ENCODE results near the gene MRPS34.
A peak's percentile ranks its signal among the peaks of the same experiment; 100 is the strongest.
"Not testable (repeated sequence)": the region's sequence is repeated elsewhere in the genome, so short reads cannot be mapped to it uniquely, and the experiment has no call there.

MRPS34 gene

DNA sequence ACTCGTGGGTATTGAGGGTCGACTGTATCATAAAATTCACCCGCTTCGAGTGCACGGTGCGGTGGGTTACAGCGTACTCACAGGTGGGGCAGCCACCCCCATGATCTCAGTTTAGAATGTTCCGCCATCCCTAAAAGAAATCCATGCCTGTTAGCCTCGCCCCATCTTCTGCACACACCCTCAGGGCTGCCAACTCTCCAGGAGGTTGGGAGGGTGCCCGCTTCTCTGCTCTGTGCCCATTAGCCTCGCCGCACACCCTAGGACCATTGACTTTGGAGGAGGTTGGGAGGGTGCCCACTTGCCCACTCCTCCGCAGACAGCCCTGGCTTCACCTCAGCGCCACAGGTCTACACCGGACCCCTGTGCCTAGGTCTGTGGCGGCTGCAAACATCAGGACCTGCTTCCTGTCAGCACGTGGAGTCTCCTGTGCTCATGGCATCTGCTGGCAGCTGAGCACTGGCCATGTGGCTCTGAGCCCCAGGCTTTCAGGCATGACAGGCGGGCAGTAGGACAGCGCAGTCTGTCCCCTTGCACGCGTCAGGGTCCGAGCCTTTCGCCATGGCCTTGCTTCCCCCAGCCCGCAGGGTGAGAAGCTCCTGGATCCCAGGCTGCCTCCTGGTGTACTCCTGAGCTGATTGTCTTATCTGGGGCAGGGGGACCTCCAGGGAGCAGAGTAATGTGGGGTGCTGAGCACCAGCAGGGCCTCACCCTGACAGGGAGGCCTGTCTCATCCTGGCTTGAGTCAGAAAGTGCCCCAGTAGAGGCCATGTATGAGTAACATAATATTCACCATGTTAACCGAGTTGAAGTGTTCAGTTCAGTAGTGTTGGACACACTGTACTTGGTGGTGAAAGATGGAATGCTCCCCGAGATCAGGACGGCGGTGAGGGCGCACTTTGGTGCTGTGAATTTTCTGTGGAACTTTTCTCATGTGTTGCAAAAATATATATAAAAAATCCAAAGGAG is 23.5 kb downstream of the MRPS34 start:
- DNase-seq (ENCODE audit: low read depth), result no peak

DNA sequence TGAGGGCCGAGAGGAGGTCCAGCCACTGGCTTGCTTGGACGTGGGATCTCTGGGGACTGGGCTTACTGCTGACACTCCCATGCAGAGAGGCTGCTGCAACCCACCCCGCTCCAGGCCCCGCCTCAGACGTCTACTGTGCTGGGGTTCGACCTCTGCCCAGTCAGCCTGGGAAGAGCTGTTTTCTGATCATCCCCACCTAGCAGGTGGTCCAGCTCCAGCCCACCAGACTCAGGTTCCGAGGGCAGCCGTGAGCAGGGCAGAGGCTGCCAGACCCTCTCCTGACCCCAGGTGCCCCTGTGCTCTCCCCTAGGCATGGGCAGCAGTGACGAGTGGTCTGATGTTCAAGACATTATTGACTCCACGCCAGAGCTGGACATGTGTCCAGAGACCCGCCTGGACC is 25.0 kb downstream of the MRPS34 start:
- DNase-seq (ENCODE audit: low read depth), result no peak

DNA sequence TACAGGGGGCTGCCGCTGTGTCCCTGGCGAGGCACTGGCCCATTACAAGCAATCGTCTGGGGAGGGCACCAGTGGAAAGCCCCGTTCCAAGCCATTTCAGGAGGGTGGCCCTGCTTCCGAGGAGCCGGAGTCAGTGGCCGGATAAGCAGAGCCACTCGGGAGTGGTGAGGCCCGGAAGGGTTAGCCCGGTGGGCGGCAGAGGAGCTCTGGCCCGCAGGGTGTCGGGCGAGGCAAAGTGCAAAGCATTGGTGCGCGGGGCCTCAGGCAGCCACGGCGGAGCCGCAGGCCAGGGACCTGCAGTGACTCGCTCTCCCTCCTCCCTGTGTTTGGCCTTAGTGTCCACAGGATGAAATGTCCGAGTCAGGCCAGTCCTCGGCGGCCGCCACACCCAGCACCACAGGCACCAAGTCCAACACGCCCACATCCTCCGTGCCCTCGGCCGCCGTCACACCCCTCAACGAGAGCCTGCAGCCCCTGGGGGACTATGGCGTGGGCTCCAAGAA is 26.2 kb downstream of the MRPS34 start:
- DNase-seq (ENCODE audit: low read depth), result no peak

DNA sequence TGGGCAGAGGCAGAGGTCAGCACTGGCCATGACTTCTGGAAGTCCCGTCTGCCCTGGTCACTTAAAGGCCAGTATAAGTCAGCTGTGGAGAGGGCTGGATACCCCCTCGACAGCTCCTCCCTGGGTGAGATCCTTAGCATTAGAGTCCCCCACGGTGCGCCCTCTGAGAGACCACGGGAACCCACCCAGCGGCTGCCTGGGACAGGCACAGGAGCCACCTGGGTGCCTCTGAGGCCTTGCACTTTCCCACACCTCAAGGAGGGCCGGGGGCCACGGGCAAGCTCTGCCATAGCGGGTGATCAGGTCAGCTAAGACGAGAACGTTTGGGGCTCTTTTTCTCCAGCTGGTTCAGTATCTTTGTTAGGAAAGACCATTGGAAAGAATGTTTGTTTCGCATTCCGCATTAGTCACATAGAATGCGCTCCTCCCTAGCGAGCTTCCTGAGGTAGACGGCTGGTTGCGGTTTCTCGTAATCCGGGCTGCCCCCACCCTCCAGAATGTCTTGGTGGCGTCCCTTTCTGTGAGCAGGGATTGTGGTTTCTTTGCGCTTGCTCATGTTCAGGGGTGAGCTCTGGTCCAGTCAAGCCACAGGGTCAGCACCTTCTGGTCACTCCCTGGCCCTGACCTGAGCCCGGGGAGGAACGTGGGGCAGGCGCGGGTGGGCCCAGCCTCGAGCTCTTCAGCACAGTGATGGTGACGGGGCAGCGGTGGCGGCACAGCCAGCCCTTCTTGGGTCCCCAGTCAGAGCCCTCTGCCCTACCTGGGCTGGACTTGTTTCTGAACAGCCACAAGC is 26.8 kb downstream of the MRPS34 start:
- peak; percentile 93 for DNase-seq (ENCODE audit: low read depth)

DNA sequence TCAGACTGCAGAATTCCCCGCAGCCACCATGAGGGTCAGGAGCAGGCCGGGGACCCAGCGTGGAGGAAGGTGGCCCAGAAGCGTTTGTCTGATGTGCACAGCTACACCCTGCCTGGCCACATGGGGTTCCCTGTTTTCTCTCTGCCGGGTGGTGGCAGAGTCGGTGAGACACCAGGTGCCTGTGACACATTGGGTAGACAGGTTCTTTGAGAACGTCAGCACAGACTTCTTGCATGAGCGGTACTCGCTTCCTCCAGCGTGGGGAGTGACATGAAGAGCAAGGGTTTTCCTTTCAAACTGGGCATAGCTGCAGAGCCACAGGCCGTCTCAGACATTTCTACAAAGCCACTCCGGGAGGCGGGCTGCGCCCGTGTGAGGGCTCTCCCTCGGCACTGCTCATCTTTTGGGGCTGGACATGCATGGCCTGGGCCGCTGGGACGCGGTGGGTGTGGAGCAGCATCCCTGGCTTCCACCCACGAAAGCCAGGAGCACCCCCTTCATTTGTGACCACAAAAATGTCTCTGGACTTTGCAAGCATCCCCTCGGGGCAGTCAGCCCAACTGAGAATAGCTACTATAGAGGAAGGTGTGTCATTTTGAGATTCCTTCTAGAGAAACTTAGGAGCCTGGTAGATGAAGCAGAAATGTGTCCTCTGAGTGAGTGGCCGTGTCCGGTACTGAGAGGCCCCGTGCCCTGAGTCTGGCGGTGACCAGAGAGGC is 27.6 kb downstream of the MRPS34 start:
- DNase-seq (ENCODE audit: low read depth), result peak; percentile 38

DNA sequence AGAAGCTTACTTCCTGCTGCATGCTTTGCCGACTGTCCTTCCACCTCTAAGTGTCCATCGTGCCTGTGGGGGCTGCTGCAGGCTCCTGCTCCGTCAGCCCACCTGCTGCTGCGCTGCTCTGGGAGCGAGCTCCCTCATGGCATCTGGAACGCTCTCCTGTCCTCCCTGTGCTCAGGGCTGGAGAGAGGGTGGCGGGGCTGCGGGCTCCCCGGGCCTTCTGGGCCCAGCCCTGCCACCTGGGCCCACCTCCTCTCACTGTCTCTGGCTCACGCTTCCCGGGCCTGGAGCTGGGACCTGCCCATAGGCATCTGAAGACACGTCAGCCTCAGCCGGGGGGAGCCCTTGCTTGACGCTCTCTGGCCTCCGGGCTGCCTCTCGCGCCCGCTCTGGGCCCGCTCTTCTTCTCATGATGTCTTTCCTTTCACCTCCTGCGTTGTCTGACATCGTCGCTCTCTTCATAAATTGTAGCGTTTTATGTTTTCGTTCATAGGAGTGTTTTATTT is 28.5 kb downstream of the MRPS34 start:
- DNase-seq (ENCODE audit: low read depth), result no peak

DNA sequence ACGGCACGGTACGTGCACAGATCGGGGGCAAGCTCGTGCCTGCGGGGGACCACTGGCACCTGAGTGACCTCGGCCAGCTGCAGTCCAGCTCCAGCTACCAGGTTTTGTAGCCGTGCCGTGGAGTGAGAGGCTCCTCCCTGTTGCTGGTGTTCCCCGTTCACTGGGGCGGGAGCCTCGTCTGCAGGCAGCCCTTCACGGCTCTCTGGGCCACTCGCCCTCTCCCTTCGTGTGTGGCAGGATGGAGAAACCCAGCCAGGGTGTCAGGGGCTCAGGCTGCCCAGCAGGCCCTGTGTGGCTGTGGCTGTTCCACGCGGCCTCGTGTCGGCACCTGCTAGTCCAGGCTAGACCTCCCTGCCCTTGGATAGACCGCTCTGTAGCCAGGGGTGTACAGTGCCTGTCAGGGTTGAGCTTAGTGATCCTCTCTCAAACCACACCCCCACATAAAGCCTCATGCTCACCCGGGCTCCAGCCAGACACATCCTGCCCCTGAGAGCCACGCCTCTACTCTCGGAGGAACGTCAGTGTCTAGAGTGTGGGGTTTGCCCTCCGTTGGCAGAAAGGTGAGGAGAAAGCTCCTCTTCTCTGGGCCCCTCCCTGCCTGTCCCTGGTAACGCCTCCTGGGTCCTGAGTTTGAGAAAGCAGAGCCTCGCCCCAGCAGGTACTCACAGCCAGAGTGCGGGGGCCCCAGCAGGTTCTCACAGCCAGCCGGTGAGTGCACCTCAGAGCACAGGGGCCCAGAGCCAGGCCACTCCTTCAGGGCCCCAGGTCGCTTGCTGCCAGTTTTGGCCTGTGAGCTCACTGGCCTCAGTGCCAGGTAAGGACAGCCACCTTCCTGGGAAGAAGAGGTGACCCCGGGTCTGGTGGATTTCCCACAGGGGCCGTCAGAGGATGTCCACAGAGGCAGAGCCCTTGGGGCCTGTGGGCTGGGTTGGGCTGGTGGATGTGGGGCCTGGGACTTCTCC is 29.3 kb downstream of the MRPS34 start:
- no peak for DNase-seq (ENCODE audit: low read depth)

DNA sequence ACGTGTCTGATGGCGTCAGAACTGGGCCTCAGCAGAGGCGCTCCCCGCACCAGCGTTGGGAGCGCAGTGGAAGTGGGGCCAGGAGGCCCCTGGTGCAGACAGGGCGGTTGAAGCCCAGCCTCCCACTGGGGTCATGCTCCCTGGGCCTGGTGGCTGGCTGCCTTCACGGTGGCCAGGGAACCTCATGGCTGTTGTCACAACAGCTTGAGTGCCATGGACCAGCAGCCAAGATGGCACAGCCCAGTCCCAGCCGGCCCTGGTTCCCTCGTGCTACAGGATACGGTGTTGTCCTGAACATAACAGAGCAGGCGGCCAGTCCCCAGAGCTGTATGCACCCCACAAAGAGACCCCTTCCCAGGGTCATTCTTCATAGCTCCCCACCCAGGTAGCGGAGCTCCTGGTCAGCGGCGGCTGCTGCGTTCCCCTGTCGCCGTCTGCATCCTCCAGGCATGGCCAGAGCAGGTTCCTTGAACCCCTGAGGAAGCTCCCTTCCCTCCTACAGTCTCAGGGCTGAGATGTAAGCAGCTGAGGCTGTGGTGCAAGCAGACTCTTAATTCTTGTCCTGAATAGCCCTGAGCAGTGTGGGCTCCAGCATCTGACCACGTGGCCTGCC is 31.3 kb downstream of the MRPS34 start:
- DNase-seq (ENCODE audit: low read depth), result no peak

DNA sequence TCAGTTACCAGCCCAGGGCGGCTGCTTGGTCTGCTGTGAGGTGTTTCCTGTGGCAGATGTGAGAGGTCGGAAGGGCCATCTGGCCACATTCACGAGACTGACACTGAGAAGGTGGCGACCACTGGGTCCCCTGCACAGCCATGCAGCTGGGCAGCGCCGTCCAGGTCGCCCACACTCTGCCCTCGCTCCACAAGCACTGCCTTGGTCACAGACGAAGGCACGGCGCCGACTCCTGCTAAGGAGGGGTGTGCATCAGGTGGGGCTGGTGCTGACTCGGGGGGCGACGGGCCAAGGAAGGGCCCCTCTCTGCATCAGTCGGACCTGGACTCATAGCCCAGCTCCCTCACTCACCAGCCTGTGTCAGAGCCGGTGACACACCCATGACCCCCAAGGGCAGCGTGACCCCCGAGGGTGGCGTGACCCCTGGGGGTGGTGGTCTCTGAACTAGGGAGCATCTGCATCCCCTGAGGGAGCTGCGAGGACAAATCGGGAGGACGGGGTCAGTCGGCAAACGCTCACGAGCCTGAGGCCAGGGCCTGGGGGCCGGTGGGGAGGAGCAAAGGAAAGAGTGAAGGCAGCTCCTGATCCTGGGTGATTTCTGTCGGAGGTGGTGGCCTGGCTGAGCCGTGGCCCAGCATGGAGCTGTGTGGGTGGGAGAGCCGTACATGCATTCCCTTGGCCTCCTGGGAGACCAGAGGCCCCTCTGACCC is 32.0 kb downstream of the MRPS34 start:
- no peak for DNase-seq (ENCODE audit: low read depth)

DNA sequence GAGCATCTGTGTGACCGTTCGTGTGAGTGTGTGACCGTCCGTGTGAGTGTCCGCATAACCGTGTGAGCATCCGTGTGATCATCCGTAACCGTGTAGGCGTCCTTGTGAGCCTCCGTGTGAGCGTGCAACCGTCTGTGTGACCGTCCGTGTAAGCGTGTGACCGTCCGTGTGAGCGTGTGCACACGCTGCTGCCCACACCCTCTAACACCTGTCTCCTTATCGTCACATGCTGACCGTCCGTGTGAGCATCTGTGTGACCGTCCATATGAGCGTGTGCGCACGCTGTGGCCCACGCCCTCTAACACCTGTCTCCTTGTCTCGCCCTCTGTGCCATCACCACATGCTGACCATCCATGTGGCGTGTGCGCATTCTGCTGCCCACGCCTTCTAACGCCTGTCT is 32.7 kb downstream of the MRPS34 start:
- no peak for DNase-seq (ENCODE audit: low read depth)

DNA sequence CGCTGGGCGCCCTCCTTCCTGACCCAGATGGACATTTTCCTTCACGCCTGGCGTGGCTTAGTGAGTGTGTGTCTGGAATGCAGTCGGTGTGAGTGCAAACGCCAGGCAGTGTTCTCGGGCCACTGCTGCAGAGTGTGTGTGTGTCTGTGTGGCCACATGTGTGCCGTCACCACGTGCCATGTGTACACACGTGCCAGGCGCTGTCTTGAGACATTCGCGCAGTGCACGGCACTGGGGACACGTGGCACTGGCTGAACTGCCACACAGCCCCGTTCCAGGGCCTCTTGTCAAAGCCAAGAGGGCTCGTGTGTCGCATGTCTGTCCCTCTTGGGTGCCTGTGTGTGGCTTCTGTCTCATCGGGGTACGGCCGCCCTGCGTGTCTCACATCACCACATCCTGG is 38.1 kb downstream of the MRPS34 start:
- no peak for DNase-seq (ENCODE audit: low read depth)

DNA sequence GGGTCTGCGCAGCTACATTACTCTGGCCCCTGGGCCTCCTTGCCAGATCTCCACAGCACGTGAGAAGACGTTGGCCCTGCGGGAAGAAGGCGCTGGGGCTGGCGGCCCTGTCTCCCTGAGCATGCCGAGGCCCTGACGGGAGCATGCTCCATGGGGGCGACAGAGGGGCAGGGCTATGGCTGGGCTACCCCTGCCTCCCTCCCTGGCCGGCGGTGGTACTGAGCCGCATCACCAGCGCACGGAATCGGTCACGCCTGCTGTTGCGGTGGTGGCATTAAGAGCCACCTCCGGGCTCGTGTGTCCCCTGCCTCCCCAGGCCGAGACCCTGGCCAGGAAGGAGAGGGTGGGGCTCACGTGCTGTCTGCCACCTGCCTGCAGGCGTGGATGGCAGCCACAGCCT is 38.8 kb downstream of the MRPS34 start:
- DNase-seq (ENCODE audit: low read depth), result no peak

DNA sequence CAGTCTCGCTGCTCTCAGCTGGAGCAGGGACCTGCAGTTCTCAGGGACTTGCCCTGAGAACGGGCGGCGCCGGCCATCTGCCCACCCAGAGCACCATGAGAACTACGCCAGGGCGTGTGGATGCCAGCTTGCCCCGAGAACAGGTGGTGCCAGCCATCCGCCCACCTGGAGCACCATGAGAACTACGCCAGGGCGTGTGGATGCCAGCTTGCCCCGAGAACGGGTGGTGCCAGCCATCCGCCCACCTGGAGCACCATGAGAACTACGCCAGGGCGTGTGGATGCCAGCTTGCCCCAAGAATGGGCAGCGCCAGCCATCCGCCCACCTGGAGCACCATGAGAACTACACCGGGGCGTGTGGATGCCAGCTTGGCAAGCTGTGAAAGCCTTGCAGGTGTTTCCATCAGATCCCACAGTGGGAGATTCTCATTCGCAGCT is 40.4 kb downstream of the MRPS34 start:
- not testable (repeated sequence) for DNase-seq (ENCODE audit: low read depth)

DNA sequence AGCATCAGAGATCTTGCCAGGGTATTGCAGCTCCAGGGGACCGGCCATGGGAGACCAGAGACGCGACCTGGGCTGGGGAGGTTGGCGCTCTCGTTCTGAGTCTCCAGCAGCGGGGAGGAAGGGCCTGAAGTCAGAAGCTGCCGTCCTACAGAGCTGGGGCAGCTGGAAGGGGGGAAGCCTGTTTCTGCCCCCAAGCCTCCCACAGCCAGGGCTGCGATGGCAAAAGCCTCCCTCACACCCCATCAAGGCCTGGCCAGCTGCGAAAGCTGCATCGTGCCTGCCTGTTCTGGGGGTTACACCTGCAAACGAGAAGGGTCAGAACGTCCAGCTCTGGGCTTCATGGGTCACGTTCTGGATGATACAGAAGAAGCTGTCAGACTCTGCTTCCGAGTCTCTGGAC is 40.9 kb downstream of the MRPS34 start:
- DNase-seq (ENCODE audit: low read depth), result no peak

DNA sequence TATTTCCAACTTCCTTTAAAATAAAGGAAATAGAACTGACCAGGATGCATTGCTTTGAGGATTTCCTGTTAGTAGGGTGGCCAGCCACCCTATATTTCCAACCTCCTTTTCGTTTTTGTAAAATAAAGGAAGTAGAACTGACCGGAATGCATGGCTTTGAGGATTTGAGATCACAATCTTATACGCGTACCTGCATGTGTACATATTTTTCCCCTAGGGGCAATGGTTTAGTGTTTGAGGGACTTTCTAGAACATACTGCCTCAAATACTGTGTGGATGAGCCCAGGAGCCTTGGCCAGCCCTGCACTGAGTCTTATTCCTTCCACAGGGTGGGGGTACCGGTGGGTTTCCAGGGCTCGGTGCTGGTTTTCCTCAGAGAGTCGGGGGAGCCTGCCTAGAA is 41.3 kb downstream of the MRPS34 start:
- DNase-seq (ENCODE audit: low read depth), result no peak

DNA sequence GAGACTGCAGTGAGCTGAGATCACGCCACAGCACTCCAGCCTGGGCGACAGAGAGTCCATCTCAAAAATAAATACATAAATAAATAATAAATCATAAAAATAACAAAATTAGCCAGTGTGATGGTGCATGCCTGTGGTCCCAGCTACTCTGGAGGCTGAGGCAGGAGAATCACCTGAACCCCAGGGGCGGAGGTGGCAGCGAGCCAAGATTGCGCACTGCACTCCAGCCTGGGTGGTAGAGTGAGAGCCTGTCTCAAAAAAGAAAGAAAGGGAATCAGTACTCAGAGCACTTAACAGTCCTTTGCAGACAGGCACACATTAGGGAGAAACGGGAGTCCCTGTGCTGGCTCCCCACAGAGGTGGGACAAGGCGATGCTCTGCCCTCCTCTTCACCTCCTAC is 41.9 kb downstream of the MRPS34 start:
- DNase-seq (ENCODE audit: low read depth), result no peak

DNA sequence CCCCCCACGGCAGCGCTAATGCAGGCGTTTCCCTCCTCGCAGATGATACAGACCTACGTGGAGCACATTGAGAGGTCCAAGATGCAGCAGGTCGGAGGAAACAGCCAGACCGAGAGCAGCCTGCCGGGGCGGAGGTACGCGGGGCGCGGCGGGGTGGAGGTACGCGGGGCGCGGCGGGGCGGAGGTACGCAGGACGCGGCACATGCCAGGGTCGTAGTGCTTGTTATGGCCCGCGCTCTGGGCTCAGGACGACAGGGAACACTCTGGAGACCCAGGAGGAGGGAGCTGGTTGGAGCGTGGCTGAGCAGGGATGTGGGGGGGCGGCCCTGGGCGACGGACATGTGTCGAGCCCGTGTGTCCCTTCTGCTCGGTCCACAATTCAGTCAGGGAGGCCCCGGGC is 43.5 kb downstream of the MRPS34 start:
- no peak for DNase-seq (ENCODE audit: low read depth)

DNA sequence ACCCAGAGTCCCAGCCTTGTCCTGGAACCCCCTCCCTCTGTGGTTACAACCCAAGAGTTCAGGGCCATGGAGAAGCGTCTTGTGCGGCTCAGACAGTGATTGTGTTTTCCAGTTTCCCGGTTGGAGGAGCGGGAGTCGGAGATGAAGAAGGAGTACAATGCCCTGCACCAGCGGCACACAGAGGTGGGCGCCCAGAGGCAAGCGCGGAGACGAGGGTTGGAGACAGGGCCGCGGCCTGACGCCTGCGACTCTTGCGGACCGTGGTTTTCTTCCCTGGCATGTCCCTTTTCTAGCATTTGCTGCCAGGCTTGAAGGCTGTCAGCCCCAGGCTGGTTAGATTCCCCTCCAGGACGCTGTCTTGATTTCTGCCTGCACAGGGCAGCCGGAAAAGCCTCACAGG is 43.9 kb downstream of the MRPS34 start:
- DNase-seq (ENCODE audit: low read depth), result no peak

Data from non-pigmented ciliary epithelial cell (primary cell).